H9 (cell line): ENCODE data around the gene HMCN1. TPM values are rescaled to one million over a fixed set of nuclear protein-coding genes. Genes with fewer than 3 reads are reported as not detected.

ENCODE experiments used
- DNase-seq: peaks from one replicate; pipeline ENCODE4 v3.0.0-alpha.2; 2017
- H2AFZ ChIP-seq: one replicate; pipeline ENCODE4 v1.6.1; 2013; ENCODE audit warnings: mild to moderate bottlenecking, low read length, control low read depth, moderate library complexity
- H2AK5ac ChIP-seq: 2 replicates; pipeline ENCODE4 v1.6.1; 2013; ENCODE audit warnings: low read length, control low read depth, mixed read lengths; ENCODE audit not compliant: insufficient read length
- H2BK120ac ChIP-seq: one replicate; pipeline ENCODE4 v1.6.1; 2013; ENCODE audit warnings: low read depth, mild to moderate bottlenecking, low read length, control low read depth, inconsistent platforms; ENCODE audit not compliant: poor library complexity, severe bottlenecking
- H2BK12ac ChIP-seq: 2 replicates; pipeline ENCODE4 v1.6.1; 2013; ENCODE audit warnings: low read length, control low read depth, mixed read lengths, low read depth; ENCODE audit not compliant: insufficient read length
- H2BK15ac ChIP-seq: 2 replicates; pipeline ENCODE4 v1.6.1; 2013; ENCODE audit warnings: low read depth, low read length, control low read depth
- H2BK20ac ChIP-seq: one replicate; pipeline ENCODE4 v1.6.1; 2013; ENCODE audit warnings: low read depth, mild to moderate bottlenecking, low read length, control low read depth, inconsistent platforms; ENCODE audit not compliant: poor library complexity, severe bottlenecking
- H2BK5ac ChIP-seq: 2 replicates; pipeline ENCODE4 v1.6.1; 2013; ENCODE audit warnings: low read length, control low read depth, mixed read lengths; ENCODE audit not compliant: insufficient read length
- H3K14ac ChIP-seq: 2 replicates; pipeline ENCODE4 v1.6.1; 2013; ENCODE audit warnings: low read length, control low read depth; ENCODE audit not compliant: insufficient read depth
- H3K18ac ChIP-seq: 2 replicates; pipeline ENCODE4 v1.6.1; 2013; ENCODE audit warnings: low read depth, mild to moderate bottlenecking, mixed read lengths, low read length, control low read depth; ENCODE audit not compliant: insufficient read length
- H3K23ac ChIP-seq: 2 replicates; pipeline ENCODE4 v1.6.1; 2013; ENCODE audit warnings: low read length, control low read depth, mixed read lengths, low read depth; ENCODE audit not compliant: insufficient read length
- H3K23me2 ChIP-seq: 2 replicates; pipeline ENCODE4 v1.6.1; 2013; ENCODE audit warnings: low read depth, mild to moderate bottlenecking, mixed read lengths, low read length, control low read depth; ENCODE audit not compliant: insufficient read length, poor library complexity, severe bottlenecking
- H3K27ac ChIP-seq: 2 replicates; pipeline ENCODE4 v1.5.1; 2013; ENCODE audit warnings: low read length, control low read depth, mixed read lengths, low read depth; ENCODE audit not compliant: insufficient read length
- H3K27me3 ChIP-seq: 2 replicates; pipeline ENCODE4 v1.6.1; 2013; ENCODE audit warnings: low read length, control low read depth, inconsistent platforms; ENCODE audit not compliant: insufficient read depth
- H3K4ac ChIP-seq: 2 replicates; pipeline ENCODE4 v1.6.1; 2013; ENCODE audit warnings: low read depth, mild to moderate bottlenecking, control low read depth, inconsistent platforms, low read length, moderate library complexity
- H3K4me1 ChIP-seq: 2 replicates; pipeline ENCODE4 v1.6.1; 2013; ENCODE audit warnings: low read length, control low read depth, inconsistent platforms; ENCODE audit not compliant: insufficient read depth
- H3K4me2 ChIP-seq: 2 replicates; pipeline ENCODE4 v1.6.1; 2013; ENCODE audit warnings: low read length, control low read depth, mixed read lengths; ENCODE audit not compliant: insufficient read length, insufficient read depth
- H3K56ac ChIP-seq: 2 replicates; pipeline ENCODE4 v1.6.1; 2013; ENCODE audit warnings: low read depth, mild to moderate bottlenecking, mixed read lengths, low read length, control low read depth; ENCODE audit not compliant: insufficient read length
- H3K79me1 ChIP-seq: 2 replicates; pipeline ENCODE4 v1.6.1; 2013; ENCODE audit warnings: low read depth, mild to moderate bottlenecking, moderate library complexity, low read length, control low read depth, inconsistent platforms; ENCODE audit not compliant: insufficient read depth, poor library complexity, severe bottlenecking
- H3K79me2 ChIP-seq: 2 replicates; pipeline ENCODE4 v1.6.1; 2013; ENCODE audit warnings: low read length, control low read depth, inconsistent platforms; ENCODE audit not compliant: insufficient read depth
- H3K9ac ChIP-seq: 2 replicates; pipeline ENCODE4 v1.6.1; 2013; ENCODE audit warnings: low read length, control low read depth, mixed read lengths; ENCODE audit not compliant: insufficient read length; ENCODE audit errors: extremely low read depth
- H3K9me3 ChIP-seq: one replicate; pipeline ENCODE4 v1.6.1; 2013; ENCODE audit warnings: low read depth, low read length, inconsistent platforms; ENCODE audit not compliant: control insufficient read depth
- H3T11ph ChIP-seq: one replicate; pipeline ENCODE4 v1.6.1; 2013; ENCODE audit warnings: mild to moderate bottlenecking, low read length, control low read depth, inconsistent platforms
- H4K20me1 ChIP-seq: one replicate; pipeline ENCODE4 v1.6.1; 2013; ENCODE audit not compliant: control insufficient read depth, insufficient read length, insufficient read depth
- H4K5ac ChIP-seq: 2 replicates; pipeline ENCODE4 v1.6.1; 2013; ENCODE audit warnings: low read depth, mild to moderate bottlenecking, mixed read lengths, low read length, control low read depth; ENCODE audit not compliant: insufficient read length
- H4K8ac ChIP-seq: replicated peaks from 2 replicates; pipeline ENCODE4 v1.6.1; 2013; ENCODE audit warnings: low read length, control low read depth, mixed read lengths, low read depth; ENCODE audit not compliant: insufficient read length
- H4K91ac ChIP-seq: 2 replicates; pipeline ENCODE4 v1.6.1; 2013; ENCODE audit warnings: low read depth, mild to moderate bottlenecking, moderate library complexity, mixed read lengths, low read length, control low read depth; ENCODE audit not compliant: insufficient read length
- H3K27ac Mint-ChIP-seq, 3 experiments: 2 replicates in 2 of 3; 3 replicates in 1 of 3; pipeline ENCODE4 v1.8.0; 2020 to 2021; ENCODE audit warnings: mixed read lengths in 3 of 3, mild to moderate bottlenecking in 1 of 3, moderate library complexity in 1 of 3
- H3K27me3 Mint-ChIP-seq: 2 replicates; pipeline ENCODE4 v1.8.0; 2021; ENCODE audit warnings: low read depth, mild to moderate bottlenecking, moderate library complexity, mixed read lengths
- H3K36me3 Mint-ChIP-seq, 3 experiments: 2 replicates in 2 of 3; 3 replicates in 1 of 3; pipeline ENCODE4 v1.8.0; 2020 to 2021; ENCODE audit warnings: low read depth in 3 of 3, mixed read lengths in 3 of 3; ENCODE audit not compliant: insufficient read depth in 1 of 3
- H3K4me1 Mint-ChIP-seq, 2 experiments: 2 replicates each; pipeline ENCODE4 v1.8.0; 2020; ENCODE audit warnings: mixed read lengths in 2 of 2
- H3K4me3 Mint-ChIP-seq, 2 experiments: 2 replicates in 1 of 2; 3 replicates in 1 of 2; pipeline ENCODE4 v1.8.0; 2020 to 2021; ENCODE audit warnings: mild to moderate bottlenecking in 2 of 2, mixed read lengths in 2 of 2, moderate library complexity in 1 of 2
- H3K9me3 Mint-ChIP-seq, 2 experiments: 2 replicates in 1 of 2; 3 replicates in 1 of 2; pipeline ENCODE4 v1.8.0; 2020; ENCODE audit warnings: mild to moderate bottlenecking in 2 of 2, mixed read lengths in 2 of 2, moderate library complexity in 1 of 2
- WGBS: extraction: QIAGEN DNeasy Blood & Tissue Kit; methylation state at CpG from one replicate; pipeline ENCODE4 v1.1.7; 2013; ENCODE audit warnings: missing lambda C conversion rate, low lambda C conversion rate, mixed read lengths; ENCODE audit not compliant: insufficient read length; ENCODE audit errors: extremely low coverage; 5-methylcytosine and 5-hydroxymethylcytosine counted together
- total RNA-seq: library from RNA; stranded (reverse); gene quantifications from 2 replicates; pipeline ENCODE4 v1.2.1, GENCODE V29; 2021
- TF ChIP-seq, protein P1 (sequence below): fragments of 200-600 bp; sonication (generic); conservative IDR thresholded peaks from 3 replicates; pipeline ENCODE4 v1.8.0; 2021; ENCODE audit warnings: antibody characterized with exemption, mild to moderate bottlenecking

Gene HMCN1
- total RNA-seq, 1 experiment from 2014 or later, result 3.3 TPM

DNA sequence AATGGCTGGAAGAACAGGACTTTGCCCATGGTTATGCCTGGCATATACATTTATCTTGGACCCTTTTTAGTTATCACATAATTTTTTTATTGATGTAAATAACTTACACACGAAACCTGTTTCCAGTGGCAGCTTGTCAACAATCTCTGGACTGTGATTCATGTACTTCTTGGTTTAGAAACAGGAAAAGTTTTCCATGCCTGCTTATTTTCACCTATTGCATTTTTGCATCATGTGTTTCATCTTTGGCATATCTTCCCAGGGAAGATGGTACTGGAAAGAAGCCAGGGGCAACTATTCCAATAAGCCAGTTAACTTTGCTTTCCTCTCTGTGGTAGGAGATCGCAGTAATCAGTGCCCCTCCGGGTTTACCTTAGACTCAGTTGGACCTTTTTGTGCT is 430.6 kb downstream of the HMCN1 start:
- Mint-ChIP-seq H3K4me1 (no peaks in the 10 kb centered on the region), H3K27ac (no peak overlapping the region), H3K9me3 (peaks cover 14 to 18% of the 10 kb centered on the region in 2 experiments)

More for the DNA sequence above, 430.6 kb downstream of the HMCN1 start:
- Histone ChIP-seq H4K91ac (no peak overlapping the region), H3K18ac (no peak overlapping the region), H2BK5ac (no peak overlapping the region), H3T11ph (no peak overlapping the region), H2BK12ac (no peak overlapping the region), H3K27me3 (no peaks in the 10 kb centered on the region), H3K79me2 (no peaks in the 10 kb centered on the region), H2BK20ac (no peak overlapping the region), H2AK5ac (no peak overlapping the region), H4K8ac (no peak overlapping the region), H4K5ac (no peak overlapping the region), H3K79me1 (no peaks in the 10 kb centered on the region), H3K4ac (no peak overlapping the region), H2BK15ac (no peak overlapping the region), H3K9me3 (no peaks in the 10 kb centered on the region), H3K4me2 (no peak overlapping the region), H4K20me1 (no peaks in the 10 kb centered on the region), H3K23ac (no peak overlapping the region), H3K4me1 (no peaks in the 10 kb centered on the region), H3K27ac (no peak overlapping the region), H2AFZ (no peak overlapping the region), H3K56ac (no peak overlapping the region), H2BK120ac (no peak overlapping the region), H3K9ac (no peak overlapping the region), H3K14ac (no peak overlapping the region), H3K23me2 (no peaks in the 10 kb centered on the region)
- WGBS, result no CpG with 5 or more reads among the region's 3 CpGs
- Mint-ChIP-seq H3K36me3 (peaks cover 7 to 18% (median 10%) of the 10 kb centered on the region in 3 experiments), H3K27me3 (no peaks in the 10 kb centered on the region), H3K4me3 (no peak overlapping the region)
- DNase-seq, result no peak
- TF ChIP-seq, protein P1, sequence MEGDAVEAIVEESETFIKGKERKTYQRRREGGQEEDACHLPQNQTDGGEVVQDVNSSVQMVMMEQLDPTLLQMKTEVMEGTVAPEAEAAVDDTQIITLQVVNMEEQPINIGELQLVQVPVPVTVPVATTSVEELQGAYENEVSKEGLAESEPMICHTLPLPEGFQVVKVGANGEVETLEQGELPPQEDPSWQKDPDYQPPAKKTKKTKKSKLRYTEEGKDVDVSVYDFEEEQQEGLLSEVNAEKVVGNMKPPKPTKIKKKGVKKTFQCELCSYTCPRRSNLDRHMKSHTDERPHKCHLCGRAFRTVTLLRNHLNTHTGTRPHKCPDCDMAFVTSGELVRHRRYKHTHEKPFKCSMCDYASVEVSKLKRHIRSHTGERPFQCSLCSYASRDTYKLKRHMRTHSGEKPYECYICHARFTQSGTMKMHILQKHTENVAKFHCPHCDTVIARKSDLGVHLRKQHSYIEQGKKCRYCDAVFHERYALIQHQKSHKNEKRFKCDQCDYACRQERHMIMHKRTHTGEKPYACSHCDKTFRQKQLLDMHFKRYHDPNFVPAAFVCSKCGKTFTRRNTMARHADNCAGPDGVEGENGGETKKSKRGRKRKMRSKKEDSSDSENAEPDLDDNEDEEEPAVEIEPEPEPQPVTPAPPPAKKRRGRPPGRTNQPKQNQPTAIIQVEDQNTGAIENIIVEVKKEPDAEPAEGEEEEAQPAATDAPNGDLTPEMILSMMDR, result no peak
